Loucy (cell line): ENCODE data around the gene FABP1.

Experiments used
- H2AFZ ChIP-seq: fragments of 200-600 bp; sonication (generic); 2 replicates; pipeline ENCODE4 v1.6.0; 2016; ENCODE audit warnings: antibody characterized with exemption, mild to moderate bottlenecking, low read length, moderate library complexity
- H3F3A ChIP-seq: fragments of 200-600 bp; 2 replicates; pipeline ENCODE4 v1.6.0; 2016; ENCODE audit warnings: antibody characterized with exemption, low read depth, mild to moderate bottlenecking
- H3K27me3 ChIP-seq: fragments of 200-600 bp; sonication (generic); 2 replicates; pipeline ENCODE4 v1.6.1; 2014; ENCODE audit warnings: low read length, mild to moderate bottlenecking; ENCODE audit not compliant: insufficient read depth, poor library complexity, severe bottlenecking
- H3K36me3 ChIP-seq: fragments of 200-600 bp; sonication (generic); 2 replicates; pipeline ENCODE4 v1.6.1; 2016; ENCODE audit warnings: low read length; ENCODE audit not compliant: insufficient read depth
- H3K4me1 ChIP-seq: fragments of 200-600 bp; sonication (generic); 2 replicates; pipeline ENCODE4 v1.5.1; 2014; ENCODE audit warnings: low read length, mild to moderate bottlenecking; ENCODE audit not compliant: insufficient read depth, poor library complexity, severe bottlenecking
- H3K4me2 ChIP-seq: fragments of 200-600 bp; sonication (generic); 2 replicates; pipeline ENCODE4 v1.6.0; 2014; ENCODE audit warnings: antibody characterized with exemption, low read length, low read depth, mild to moderate bottlenecking; ENCODE audit not compliant: poor library complexity, severe bottlenecking
- H3K4me3 ChIP-seq: fragments of 200-600 bp; sonication (generic); 2 replicates; pipeline ENCODE4 v1.5.1; 2014; ENCODE audit warnings: low read length, mild to moderate bottlenecking, mixed read lengths; ENCODE audit not compliant: poor library complexity, severe bottlenecking
- H3K79me2 ChIP-seq: fragments of 200-600 bp; sonication (generic); 2 replicates; pipeline ENCODE4 v1.6.1; 2014; ENCODE audit warnings: low read length; ENCODE audit not compliant: insufficient read depth
- H3K9ac ChIP-seq: fragments of 200-600 bp; sonication (generic); 2 replicates; pipeline ENCODE4 v1.6.0; 2014; ENCODE audit warnings: mild to moderate bottlenecking, low read depth, low read length, moderate library complexity; ENCODE audit not compliant: poor library complexity, severe bottlenecking
- H3K9me2 ChIP-seq: fragments of 200-600 bp; sonication (generic); replicated peaks from 2 replicates; pipeline ENCODE4 v1.6.1; 2016; ENCODE audit warnings: low read depth, low read length, mixed read lengths
- H3K9me3 ChIP-seq: fragments of 200-600 bp; sonication (generic); 2 replicates; pipeline ENCODE4 v1.6.1; 2014; ENCODE audit warnings: mild to moderate bottlenecking, antibody characterized with exemption, low read length, low read depth; ENCODE audit not compliant: insufficient read depth
- H4K20me1 ChIP-seq: fragments of 200-600 bp; sonication (generic); 2 replicates; pipeline ENCODE4 v1.6.0; 2014; ENCODE audit warnings: antibody characterized with exemption, low read length, mild to moderate bottlenecking; ENCODE audit not compliant: insufficient read depth, poor library complexity, severe bottlenecking
- EZH2phosphoT487 ChIP-seq: fragments of 200-600 bp; IDR thresholded peaks from 2 replicates; pipeline ENCODE4 v1.6.1; 2018; ENCODE audit warnings: antibody characterized with exemption, mild to moderate bottlenecking, moderate library complexity, borderline replicate concordance
- TF ChIP-seq, protein P1 (sequence below): fragments of 200-600 bp; sonication (generic); conservative IDR thresholded peaks from 2 replicates; pipeline ENCODE4 v1.5.1; 2014; ENCODE audit warnings: mild to moderate bottlenecking, antibody characterized with exemption, low read length

FABP1 gene

DNA sequence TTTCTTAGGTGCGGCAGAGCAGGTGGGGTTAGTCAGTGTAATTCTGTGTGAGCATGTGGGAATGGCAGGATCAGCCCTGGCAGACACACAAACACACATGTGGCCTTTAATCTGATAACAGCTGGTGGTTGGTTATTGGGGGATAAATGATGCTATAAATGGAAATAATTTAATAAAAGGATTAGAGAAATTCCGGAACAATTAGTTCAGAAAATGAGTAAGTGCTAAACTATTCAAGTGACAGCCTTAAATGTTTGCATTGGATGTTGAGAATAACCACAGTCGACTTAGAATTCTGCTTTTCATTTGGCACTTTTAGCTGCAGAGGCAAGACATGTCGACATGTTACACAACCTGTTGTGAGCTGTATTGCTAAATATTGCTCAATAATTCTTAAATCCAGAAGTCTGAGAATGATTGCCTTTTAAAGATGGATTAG is 53.0 kb downstream of the FABP1 start:
- H3F3A ChIP-seq = no peaks in the 10 kb centered on the region
- TF ChIP-seq, protein P1, sequence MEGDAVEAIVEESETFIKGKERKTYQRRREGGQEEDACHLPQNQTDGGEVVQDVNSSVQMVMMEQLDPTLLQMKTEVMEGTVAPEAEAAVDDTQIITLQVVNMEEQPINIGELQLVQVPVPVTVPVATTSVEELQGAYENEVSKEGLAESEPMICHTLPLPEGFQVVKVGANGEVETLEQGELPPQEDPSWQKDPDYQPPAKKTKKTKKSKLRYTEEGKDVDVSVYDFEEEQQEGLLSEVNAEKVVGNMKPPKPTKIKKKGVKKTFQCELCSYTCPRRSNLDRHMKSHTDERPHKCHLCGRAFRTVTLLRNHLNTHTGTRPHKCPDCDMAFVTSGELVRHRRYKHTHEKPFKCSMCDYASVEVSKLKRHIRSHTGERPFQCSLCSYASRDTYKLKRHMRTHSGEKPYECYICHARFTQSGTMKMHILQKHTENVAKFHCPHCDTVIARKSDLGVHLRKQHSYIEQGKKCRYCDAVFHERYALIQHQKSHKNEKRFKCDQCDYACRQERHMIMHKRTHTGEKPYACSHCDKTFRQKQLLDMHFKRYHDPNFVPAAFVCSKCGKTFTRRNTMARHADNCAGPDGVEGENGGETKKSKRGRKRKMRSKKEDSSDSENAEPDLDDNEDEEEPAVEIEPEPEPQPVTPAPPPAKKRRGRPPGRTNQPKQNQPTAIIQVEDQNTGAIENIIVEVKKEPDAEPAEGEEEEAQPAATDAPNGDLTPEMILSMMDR = no peak
- TF ChIP-seq EZH2phosphoT487 = no peak
- no peaks in the 10 kb centered on the region for H3K36me3 ChIP-seq
- no peak overlapping the region for H3K4me3 ChIP-seq
- H3K9ac ChIP-seq = no peak overlapping the region
- H4K20me1 ChIP-seq = no peaks in the 10 kb centered on the region
- no peak overlapping the region for H2AFZ ChIP-seq
- H3K4me2 ChIP-seq = no peak overlapping the region
- no peaks in the 10 kb centered on the region for H3K79me2 ChIP-seq
- no peaks in the 10 kb centered on the region for H3K4me1 ChIP-seq
- no peaks in the 10 kb centered on the region for H3K27me3 ChIP-seq
- H3K9me3 ChIP-seq = no peaks in the 10 kb centered on the region
- H3K9me2 ChIP-seq = no peaks in the 10 kb centered on the region

GRCh38 chr2:88074150-88074549 is 53.7 kb downstream of the FABP1 start:
- H3K4me1 ChIP-seq = no peaks in the 10 kb centered on the region
- no peaks in the 10 kb centered on the region for H3K9me2 ChIP-seq
- H3K4me2 ChIP-seq = no peak overlapping the region
- H3K4me3 ChIP-seq = no peak overlapping the region
- H3K9me3 ChIP-seq = no peaks in the 10 kb centered on the region
- H3K36me3 ChIP-seq = no peaks in the 10 kb centered on the region
- no peak for TF ChIP-seq EZH2phosphoT487
- TF ChIP-seq, protein P1 = no peak
- no peaks in the 10 kb centered on the region for H4K20me1 ChIP-seq
- no peaks in the 10 kb centered on the region for H3F3A ChIP-seq
- no peak overlapping the region for H3K9ac ChIP-seq
- H2AFZ ChIP-seq = no peak overlapping the region
- H3K79me2 ChIP-seq = no peaks in the 10 kb centered on the region
- no peaks in the 10 kb centered on the region for H3K27me3 ChIP-seq
